Right forelimb (tissue), 1 donor: ENCODE data around the gene GTF2I.
"Not testable (repeated sequence)": the region's sequence is repeated elsewhere in the genome, so short reads cannot be mapped to it uniquely, and the experiment has no call there.

Experiments used
- DNase-seq: peaks from one replicate; pipeline ENCODE4 v3.0.0-alpha.2; 2018

Gene GTF2I

DNA sequence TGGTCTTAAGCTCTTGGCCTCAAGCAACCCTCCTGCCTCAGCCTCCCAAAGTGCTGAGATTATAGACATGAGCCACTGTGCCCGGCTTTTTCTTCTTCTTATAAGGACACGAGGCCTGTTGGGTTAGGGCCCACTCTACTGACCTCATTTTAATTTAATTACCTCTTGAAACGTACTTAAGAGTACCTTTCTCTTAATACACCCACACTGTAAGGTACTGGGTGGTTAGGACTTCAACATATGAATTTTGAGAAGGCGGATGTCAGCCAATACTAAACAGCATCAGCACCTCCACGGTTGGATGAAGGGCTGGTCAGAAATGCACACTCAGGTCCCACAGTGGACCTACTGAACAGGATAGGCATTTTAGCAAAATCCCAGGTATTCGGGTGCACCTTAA is 124.2 kb downstream of the GTF2I start:
- DNase-seq, result not testable (repeated sequence)

DNA sequence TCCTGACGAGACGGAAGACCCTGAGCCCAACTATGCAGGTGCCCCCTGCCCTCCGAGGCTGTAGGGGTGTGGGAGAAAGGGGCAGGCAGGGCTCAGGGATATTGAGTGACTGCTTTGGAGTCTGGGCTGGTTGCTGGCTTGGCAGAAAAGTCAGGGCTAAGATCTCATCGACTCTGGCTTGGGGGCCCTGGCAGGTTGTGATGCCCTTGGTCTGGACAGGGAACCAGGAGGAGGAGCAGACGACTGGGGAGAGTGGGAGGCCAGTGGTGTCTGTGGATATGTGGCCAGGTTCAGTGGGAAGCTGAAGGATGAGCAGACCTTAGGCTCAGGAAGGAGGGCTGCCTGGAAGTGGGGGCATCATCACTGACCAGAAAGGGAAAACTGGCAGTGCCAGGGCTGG is 126.1 kb downstream of the GTF2I start:
- not testable (repeated sequence) for DNase-seq

GRCh38 chr7:74788369-74789150 is 131.0 kb downstream of the GTF2I start:
- DNase-seq, result peak; percentile 93

- DNase-seq, result not testable (repeated sequence)
Measured at GRCh38 chr7:74789200-74789736, 131.8 kb downstream of the GTF2I start.

DNA sequence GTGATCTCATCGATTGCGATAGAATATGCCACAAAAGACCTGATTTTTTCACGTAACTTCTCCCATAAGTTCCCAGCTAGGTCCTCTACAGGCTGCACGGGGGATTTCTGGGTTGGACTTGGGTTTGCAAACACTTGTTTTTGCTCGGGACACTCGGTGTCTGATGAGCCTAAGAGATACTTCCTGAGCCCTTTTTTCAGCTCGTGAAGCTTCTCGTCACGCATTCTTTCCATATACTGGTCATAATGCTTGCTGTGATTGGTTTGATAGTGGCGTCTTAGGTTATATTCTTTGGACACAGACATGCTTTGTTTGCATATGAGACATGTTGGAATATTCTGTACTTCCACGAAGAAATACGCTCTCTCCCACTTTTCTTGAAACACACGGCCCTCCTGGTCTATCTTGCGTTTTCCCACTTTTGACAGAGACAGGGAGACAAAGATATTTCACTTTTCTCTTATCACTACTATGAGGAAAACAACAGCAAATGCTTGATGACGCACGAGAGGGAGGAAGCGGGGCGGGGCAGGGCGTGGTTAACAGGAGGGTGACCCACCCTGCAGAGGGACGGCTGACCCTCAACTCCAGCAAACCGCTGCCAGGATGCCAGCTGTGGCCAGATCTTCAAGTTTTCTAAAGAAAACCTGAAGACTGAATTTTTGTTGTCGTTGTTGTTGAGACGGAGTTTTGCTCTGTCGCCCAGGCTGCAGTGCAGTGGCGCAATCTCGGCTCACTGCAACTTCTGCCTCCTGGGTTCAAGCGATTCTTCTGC is 140.5 kb downstream of the GTF2I start:
- DNase-seq, result not testable (repeated sequence)

GRCh38 chr7:74798644-74799043 is 141.1 kb downstream of the GTF2I start:
- not testable (repeated sequence) for DNase-seq
